Measurements from ENCODE around the gene PRSS33.

The PRSS33 gene

GRCh38 chr16:2736476-2737237 is 50.7 kb downstream of the PRSS33 start:
- H3K4me3 ChIP-seq (replicated peaks in 1 of 2; ENCODE audit: low read depth in 2 of 2, low read length in 2 of 2), result no peak overlapping the region
- no peak for DNase-seq (ENCODE audit: low read depth in 2 of 2)
- no peak for TF ChIP-seq CTCF (IDR thresholded peaks at IDR 0.05; ENCODE audit: low read depth, low read length)

DNA sequence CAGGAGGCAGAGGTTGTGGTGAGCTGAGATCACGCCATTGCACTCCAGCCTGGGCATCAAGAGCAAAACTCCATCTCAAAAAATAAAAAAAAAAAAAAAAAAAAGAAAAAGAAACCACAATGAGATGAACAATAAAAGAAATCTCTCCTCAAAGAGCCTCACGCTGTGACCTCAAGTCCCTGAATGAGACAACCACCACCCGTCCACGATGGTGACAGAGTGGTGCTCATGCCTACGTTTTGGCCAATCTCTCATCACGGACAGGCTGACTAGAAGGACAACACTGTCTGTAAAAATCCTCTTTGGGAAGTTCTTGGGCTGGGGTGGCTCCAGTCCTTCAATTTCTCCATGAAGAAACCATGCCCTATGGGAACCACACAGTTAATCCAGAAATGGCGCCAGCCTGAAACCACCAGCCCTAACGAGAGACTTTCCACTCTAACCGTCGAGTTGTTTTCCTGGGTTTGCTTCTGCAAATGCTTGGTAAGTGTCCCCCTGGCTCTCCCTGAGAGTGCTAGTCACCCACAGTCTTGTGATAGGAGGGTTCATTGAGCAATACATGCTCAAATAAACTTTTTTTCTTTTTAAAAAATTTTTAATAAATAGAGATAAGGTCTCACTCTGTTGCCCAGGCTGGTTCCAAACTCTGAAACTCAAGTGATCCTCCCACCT is 52.4 kb downstream of the PRSS33 start:
- TF ChIP-seq CTCF (IDR thresholded peaks at IDR 0.05; ENCODE audit: low read depth, low read length), result no peak
- H3K4me3 ChIP-seq (replicated peaks in 1 of 2; ENCODE audit: low read depth in 2 of 2, low read length in 2 of 2), result no peak overlapping the region
- no peak for DNase-seq (ENCODE audit: low read depth in 2 of 2)
